ENCODE measurements around the gene GNB5.
"Not testable (repeated sequence)": the region's sequence is repeated elsewhere in the genome, so short reads cannot be mapped to it uniquely, and the experiment has no call there.

GNB5 gene

DNA sequence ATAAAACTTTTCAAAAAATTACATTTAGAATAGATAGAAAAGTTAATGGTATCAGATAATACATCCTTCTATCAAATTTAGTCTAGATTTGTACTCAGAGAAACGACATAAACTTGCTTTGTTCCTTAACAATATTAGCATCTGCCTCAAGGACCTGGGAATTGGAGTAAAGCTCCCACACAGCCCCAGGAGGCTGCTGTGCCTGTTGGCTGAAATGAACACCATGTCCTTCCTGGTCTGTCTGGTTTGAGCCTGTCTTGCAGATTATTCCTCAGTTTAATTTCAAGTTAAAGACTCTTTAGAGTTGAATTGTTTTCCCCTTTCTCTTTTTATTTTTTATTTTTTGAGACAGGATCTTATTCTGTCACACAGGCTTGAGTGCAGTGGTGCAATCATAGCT is 19.4 kb downstream of the GNB5 start:
- no peak for DNase-seq (ENCODE audit: low read depth in 2 of 2, low spot score in 1 of 2)

DNA sequence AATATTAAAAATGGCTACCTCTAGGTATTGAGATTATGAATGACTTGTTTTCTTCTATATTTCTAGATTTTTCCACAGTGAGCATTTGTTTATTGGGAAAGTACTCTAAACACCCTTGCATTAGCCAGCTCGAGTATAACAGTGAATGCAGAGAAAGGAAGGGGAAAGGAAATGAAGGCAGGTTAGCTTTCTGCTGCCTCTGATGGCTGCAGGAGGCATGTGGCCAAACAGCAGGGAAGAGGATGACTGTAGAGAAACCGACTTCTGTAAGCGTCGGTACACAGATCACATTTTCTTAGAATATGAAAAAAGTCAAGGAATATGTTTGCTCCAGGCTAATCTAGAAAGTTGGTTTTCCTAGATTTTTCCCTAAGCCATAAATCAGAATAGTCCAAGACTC is 19.8 kb downstream of the GNB5 start:
- DNase-seq (ENCODE audit: low read depth in 2 of 2, low spot score in 1 of 2), result no peak

DNA sequence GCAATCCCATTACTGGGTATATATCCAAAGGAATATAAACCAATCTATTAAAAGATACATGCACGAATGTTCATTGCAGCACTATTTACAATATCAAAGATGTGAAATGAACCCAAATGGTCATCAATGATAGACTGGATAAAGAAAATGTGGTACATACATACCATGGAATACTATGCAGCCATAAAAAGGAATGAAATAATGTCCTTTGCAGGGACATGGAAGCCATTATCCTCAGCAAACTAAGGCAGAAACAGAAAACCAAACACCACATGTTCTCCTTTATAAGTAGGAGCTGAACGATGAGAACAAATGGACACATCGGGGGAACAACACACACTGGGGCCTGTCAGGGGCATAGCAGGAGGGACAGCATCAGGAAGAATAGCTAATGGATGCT is 21.0 kb downstream of the GNB5 start:
- not testable (repeated sequence) for DNase-seq (ENCODE audit: low read depth in 2 of 2, low spot score in 1 of 2)

DNA sequence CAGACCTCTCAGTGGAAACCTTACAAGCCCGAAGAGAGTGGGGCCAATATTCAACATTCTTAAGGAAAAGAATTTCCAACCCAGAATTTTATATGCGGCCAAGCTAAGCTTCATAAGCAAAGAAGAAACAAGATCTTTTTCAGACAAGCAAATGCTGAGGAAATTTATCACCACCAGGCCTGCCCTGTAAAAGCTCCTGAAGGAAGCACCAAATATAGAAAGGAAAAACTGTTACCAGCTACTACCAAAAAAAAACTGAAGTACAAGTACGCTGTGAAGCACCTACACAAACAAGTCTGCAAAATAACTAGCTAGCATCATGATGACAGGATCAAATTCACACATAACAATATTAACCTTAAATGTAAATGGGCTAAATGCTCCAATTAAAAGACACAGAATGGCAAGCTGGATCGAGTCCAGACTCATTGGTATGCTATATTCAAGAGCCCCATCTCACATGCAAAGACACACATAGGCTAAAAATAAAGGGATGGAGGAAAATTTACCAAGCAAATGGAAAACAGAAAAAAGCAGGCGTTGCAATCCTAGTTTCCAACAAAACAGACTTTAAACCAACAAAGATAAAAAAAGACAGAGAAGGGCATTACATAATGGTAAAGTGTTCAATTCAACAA is 25.6 kb downstream of the GNB5 start:
- DNase-seq (ENCODE audit: low read depth in 2 of 2, low spot score in 1 of 2), result not testable (repeated sequence)

DNA sequence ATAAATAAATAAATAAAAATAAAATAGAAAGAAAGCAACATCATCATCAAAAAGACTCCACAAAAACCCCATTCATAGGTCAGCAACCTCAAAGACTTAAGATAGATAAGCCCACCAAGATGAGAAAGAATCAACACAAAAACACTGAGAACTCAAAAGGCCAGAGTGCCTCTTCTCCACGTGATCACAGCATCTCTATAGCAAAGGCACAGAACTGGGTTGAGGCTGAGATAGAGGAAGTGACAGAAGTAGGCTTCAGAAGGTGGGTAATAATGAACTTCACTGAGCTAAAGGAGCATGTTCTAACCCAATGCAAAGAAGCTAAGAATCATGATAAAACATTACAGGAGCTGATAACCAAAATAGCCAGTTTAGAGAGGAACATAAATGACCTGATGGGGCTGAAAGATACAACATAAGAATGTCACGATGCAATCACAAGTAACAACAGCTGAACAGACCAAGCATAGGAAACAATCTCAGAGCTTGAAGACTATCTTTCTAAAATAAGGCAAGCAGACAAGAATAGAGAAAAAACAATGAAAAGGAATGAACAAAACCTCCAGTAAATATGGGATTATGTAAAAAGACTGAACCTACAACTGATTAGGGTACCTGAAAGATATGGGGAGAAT is 26.4 kb downstream of the GNB5 start:
- DNase-seq (ENCODE audit: low read depth in 2 of 2, low spot score in 1 of 2), result no peak

DNA sequence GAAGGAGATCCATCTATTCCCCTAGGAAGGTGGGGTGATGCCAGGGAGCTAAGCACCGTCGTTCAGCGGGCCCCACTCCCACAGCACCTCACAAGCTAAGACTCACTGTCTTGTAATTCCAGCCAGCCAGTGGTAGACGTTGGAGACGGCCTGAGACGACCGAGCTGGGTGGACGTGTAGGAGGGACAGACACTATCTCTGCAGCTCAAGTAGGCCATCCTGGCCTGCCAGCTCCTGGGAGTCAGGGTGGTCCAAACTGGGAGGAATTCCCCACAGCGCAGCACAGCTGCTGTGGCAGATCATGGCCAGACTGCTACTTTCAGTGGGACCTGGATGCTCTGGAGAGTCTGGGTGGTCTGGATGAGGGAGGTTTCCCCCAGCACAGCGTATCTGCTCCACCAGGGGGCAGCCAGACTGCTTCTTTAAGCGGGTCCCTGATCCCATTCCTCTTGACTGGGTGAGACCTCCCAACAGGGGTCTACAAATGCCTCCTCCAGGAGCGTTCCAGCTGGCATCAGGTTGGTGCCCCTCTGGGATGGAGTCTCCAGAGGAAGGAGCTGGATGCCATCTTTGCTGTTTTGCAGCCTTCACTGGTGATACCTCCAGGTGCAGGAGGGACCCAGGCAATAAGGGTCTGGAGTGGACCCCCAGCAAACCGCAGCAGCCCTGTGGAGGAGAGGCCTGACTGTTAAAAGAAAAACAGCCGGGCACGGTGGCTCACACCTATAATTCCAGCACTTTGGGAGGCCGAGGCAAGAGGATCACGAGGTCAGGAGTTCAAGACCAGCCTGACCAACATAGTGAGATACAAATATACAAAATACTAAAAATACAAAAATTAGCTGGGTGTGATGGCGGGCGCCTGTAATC is 27.6 kb downstream of the GNB5 start:
- no peak for DNase-seq (ENCODE audit: low read depth in 2 of 2, low spot score in 1 of 2)

DNA sequence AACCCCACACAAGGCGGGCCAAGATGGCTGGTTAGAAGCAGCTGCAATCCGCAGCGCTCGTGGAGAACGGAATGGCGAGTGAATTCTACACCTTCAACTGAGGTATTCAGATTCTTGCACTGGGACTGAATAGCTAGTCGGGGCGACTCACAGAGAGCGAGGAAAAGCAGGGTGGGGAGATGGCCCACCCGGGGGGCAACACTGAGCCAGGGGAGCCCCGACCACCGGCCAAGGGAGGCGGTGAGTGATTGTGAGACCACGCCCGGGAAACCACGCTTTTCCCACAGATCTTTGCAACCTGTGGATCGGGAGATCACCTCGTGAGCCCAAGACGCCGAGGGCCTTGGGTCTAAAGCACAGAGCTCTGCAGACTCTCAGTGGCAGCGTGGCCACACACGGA is 28.3 kb downstream of the GNB5 start:
- DNase-seq (ENCODE audit: low read depth in 2 of 2, low spot score in 1 of 2), result no peak

DNA sequence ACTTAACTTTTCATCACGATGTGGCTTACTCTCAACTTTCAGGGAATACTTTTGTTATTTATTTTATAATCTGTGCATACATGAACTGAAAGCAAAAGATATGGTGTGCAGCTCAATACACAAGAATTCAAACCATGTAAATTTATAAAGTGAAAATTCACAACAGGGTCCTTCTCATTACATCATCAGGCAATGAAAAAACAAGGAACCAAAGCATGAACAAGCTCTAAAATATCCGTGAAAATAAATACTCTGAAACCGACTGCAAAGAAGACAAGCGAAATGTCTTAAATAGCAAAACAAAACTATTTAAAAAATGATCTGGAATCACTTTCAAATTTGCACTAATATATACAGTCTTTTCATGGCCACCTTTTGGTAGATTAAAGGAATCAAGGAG is 28.9 kb downstream of the GNB5 start:
- DNase-seq (ENCODE audit: low read depth in 2 of 2, low spot score in 1 of 2), result no peak

DNA sequence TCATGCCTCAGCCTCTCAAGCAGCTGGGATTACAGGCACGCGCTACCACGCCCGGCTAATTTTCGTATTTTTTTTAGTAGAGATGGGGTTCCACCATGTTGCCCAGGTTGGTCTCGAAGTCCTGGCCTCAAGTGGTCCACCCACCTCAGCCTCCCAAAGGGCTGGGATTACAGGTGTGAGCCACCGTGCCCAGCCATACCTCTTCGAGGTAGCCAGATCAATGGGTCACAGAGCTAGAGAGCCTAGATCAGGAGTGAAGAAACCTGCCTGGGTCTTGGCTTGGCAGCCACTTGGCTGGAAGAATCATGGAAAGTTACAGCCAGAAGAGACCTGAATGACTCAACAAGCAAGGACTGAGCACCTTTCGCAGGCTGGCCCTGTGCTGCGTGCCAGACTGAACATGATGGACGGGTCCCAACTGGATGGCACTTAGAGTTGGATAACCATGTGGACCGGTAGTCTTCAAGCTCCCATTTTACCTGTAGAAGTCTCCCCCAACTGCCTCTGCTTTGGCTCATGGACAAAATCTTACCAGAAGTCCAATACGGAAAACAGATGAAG is 29.7 kb downstream of the GNB5 start:
- no peak for DNase-seq (ENCODE audit: low read depth in 2 of 2, low spot score in 1 of 2)

DNA sequence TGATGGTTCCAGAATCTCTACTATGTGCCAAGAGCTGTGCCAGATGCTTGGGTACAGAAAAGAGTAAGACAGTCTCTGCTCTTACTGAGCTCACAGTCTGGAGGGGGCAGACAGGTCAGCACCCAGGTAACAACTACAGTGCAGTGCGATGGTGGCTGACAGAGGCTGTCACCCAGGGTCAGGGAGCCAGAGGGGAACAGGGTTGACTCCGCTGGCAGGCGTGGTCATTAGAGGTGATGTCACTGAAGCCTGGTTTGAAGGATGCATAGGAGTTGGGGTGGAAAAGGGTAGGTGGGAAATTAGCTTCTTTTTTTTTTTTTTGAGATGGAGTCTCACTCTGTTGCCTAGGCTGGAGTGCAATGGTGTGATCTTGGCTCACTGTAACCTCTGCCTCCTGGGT is 31.5 kb downstream of the GNB5 start:
- DNase-seq (ENCODE audit: low read depth in 2 of 2, low spot score in 1 of 2), result no peak

DNA sequence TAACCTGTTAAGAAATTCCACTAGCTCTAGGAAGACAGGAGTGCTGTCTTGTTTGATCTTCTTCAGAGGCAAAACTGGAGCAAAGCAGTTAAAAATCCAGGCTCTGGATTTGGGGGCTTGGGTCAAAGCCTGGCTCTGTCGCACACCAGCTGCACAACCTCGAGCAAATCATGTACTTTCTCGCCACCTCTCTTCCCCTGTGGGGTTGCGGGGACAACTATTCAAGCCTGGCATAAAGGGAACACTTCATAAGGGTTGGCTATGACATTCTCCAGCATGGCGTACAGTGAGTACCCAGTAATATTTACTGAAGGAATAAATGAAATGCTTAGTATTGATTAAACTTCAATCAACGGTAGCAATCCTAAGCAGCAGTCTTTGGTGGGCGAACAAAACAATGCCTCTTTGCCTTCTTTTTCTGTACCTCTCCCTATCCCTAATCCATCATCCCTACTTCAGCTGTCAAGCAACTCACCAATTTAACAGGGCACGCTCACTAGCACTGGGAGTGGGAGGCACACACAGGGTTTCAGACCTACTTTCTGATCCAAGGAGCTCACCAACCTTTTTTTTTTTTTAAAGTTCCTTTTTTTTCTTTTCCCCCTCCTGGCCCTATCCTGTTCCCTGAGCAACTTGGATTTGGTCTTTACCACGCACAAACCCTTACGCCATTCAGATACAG is 33.0 kb downstream of the GNB5 start:
- DNase-seq (ENCODE audit: low read depth in 2 of 2, low spot score in 1 of 2), result no peak

DNA sequence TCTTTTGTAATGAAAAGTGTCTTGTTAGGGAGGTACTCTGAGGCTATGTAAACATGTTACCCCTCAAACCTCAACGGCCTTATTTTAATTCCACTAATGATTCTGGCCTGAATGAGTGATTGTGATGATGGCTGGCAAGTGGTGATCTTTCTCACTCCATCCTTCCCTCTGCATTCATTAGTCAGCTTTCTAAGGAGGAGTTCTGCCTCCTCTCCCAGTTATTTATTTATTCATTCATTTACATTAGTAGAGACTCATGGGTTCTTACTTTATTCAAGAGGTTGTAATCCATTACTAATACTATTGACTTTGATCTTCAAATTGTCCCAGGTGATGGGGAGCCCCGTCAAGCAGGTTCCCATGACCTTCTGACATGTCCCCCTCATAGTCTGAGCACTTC is 35.3 kb downstream of the GNB5 start:
- DNase-seq (ENCODE audit: low read depth in 2 of 2, low spot score in 1 of 2), result no peak

DNA sequence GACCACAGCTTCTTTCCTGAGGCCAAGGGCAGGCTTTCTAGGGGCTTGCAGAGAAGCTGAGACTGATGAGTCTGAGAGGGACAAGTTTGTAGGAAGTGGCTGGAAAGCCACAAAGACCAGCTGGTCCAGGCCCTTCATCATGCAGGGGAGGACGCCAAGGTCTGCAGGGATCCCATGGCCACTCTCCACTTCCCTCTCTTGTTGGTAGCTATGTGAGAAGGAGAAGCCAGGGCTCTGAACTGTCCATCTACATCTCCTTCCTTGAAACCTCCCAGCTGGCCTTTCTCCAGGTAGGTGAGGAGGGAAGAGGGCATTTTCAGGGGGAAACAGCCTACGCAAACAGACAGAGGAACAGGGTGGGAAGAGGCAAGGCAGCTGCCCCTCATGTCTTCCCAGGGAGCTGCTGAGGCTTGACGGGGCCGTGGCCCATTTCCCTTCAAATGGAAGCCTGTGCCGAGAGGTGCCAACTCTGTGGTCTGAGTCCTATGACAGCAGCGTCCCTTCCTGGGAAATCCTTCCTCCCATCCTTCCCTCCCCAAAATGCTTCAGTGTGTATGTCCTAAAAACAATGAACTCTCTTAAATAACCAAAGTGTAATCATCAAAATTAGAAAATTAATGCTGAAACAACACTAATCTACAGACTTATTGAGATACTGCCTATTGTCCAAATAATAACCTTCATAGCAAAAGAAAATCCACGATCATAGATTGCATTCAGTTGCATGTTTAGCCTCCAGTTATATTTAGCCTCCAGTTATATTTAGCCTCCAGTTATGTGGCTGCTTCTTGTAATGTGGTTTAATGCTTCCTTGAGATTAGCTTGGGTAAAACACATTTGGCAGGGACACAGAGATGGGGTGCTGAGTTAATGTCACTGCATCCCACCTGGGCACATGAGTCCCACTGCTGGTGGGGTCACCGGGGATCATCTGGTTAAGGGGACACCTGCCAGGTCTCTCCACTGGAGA is 36.0 kb downstream of the GNB5 start:
- DNase-seq (ENCODE audit: low read depth in 2 of 2, low spot score in 1 of 2), result no peak

DNA sequence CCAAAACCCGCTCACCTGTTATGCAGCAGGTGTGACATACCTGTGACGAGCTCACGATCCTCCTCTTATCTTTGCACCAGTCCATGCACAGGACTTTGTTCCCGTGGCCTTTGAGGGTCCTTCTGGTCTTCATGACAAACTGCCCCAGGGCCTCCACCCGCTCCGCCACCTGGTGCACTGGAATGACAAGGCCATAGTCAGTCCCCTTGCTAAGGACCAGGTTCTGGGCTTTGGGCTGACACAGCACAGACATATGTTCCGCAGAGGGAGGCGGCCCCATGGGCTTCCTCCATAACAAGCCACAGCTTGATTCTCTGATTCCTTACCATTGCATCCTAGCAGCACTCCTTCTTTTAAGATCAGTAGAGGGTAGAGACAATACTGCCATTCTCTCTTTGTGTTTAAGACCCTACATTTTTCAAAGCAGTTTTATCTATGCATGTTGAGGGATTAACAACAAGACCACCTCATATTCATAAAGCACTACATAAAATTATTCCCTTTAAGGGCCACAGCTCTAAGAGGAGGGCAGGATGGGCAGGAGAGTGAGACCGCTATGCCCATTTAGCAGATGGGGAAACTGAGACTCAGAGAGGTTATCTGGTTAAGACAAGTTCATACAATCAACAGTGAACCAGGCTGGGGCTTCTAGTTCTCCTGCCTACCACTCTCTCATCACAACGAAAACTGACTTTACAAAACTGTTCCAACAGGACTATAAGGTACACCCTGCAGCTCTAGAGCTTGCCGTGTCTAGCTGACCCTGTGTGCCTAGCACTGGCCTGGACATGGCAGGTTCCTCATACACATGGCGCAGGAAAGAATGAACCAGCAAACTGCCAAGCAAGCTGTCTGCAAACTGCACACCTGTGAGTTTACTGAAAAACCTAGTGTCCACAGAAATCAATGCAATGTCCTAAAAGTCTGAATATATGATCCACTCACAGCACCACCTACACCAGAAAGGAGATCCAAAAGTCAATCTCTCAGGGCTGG is 37.0 kb downstream of the GNB5 start:
- DNase-seq (ENCODE audit: low read depth in 2 of 2, low spot score in 1 of 2), result no peak

DNA sequence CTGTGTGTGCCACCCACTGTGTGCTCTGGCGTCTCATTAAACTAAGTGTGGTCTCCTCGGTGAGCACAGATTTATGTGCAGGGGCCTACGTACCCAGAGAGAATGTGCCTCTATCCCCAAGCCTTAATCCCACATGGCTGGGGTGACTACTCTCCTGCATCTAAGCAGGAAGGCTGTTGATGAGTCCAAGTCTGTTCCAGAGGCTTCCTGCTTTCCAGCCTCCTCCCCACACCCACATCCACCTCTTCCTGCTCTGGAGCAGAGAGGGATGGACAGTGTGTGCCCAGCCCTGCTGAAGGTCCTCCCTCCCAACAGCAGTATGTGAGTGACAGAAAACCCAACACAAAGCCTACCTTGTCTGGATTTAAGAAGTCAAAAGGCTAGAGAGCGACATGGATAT is 39.8 kb downstream of the GNB5 start:
- no peak for DNase-seq (ENCODE audit: low read depth in 2 of 2, low spot score in 1 of 2)

DNA sequence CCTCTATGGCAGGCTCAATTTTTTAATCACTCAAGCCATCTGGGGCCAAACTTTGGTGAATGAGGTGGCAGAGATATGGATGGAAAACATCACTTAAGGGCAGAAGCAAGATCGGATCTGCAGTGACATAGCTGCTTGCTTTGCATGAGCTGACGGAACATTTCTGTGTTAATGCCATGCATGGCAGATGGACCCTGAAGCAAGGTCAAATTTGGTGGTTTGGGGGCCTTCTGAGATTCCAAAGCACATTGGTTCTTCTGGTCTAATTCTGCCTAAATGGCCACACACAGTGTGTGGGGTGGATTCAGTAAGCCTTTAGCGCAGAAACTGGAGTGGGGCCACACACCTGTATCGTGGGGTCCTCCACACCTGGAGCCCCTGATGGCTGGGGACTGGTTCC is 40.3 kb downstream of the GNB5 start:
- no peak for DNase-seq (ENCODE audit: low read depth in 2 of 2, low spot score in 1 of 2)

DNA sequence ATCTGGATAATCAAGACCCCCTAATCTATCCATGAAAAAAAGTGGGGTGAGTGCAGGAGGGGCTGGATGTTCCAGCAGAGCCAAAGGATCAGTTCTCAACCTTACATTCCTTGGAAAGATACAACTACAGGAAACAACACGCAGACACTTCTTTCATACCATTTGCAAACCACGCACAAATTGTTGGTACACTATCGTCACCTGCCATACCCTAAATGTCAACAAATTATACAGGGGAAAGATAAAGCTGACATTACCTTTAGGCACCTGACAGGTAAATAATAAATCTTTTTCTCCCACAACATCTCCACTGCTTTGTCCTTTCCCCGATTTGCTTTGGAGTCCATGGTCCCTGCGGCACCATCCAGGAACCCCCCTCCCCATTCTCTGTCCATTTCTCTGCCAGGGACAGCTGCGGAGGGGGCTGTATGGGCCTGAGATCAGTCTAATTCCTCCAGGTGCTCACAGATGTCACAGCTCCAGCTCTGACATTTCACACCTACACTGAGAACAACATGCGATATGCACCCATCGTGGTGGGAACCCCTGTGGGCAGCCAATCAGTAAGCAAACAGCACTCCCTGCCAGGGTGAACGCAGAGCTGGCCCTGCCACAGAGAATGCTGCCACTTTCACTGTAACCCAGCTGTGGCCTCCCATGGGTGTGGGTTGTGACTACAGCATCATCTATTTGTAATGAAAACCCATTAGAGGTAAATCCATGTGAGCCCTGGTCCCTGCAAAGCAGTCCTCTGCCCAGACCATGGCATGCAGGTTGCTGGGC is 41.0 kb downstream of the GNB5 start:
- no peak for DNase-seq (ENCODE audit: low read depth in 2 of 2, low spot score in 1 of 2)

DNA sequence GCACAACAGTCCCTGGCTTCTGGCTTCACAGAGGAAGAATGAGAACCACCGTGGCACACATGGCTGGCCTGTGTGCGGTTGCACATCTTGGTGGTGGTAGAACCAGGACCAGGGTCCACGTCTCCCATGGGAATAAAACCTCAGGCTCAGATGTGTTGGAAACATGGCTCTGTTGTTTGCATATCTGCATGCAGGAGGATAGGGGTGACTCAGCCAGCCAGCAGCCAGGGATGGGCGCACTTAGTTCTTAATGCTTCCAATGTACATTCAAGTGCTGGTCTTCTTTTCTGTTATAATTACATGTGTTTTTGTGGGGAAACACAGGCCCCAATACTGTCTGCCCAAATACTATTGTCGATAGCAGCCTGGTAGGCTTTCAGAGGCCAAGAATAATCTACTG is 42.8 kb downstream of the GNB5 start:
- DNase-seq (ENCODE audit: low read depth in 2 of 2, low spot score in 1 of 2), result no peak

All from stimulated activated CD8-positive, alpha-beta memory T cell treated with anti-CD3 and anti-CD28 coated beads, Interleukin-4, amount 100 ng/mL, for 1 hour (primary cell).